GM18505 (cell line): ENCODE data around the gene ANKRD13C.
"Not testable (repeated sequence)": the region's sequence is repeated elsewhere in the genome, so short reads cannot be mapped to it uniquely, and the experiment has no call there.

Source experiments
- ATAC-seq: cut with Tn5 transposase; IDR thresholded peaks from one replicate; pipeline ENCODE4 v1.9.1; 2021; ENCODE audit not compliant: unreplicated experiment
- POLR2A ChIP-seq: IDR thresholded peaks from 4 replicates; pipeline ENCODE4 v1.6.1; 2011; ENCODE audit warnings: borderline replicate concordance; ENCODE audit not compliant: insufficient read depth, insufficient read length; ENCODE audit errors: extremely low read depth

ANKRD13C gene

DNA sequence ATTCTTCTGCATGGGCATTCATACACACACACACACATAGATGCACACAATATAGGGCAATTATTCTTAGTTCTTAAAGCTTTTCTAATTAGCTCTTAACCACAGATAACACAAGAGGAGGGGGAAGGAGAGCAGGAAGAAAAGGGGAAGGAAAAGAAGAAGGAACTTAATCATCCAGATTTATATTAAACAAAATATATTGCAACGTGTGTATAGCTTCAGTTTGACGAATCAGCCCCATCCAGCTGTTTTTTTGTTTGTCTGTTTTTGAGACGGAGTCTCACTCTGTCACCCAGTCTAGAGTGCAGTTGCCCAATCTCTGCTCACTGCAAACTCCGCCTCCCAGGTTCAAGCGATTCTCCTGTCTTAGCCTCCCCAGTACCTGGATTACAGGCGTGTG is 21.7 kb upstream of the ANKRD13C start:
- ATAC-seq: no peak

DNA sequence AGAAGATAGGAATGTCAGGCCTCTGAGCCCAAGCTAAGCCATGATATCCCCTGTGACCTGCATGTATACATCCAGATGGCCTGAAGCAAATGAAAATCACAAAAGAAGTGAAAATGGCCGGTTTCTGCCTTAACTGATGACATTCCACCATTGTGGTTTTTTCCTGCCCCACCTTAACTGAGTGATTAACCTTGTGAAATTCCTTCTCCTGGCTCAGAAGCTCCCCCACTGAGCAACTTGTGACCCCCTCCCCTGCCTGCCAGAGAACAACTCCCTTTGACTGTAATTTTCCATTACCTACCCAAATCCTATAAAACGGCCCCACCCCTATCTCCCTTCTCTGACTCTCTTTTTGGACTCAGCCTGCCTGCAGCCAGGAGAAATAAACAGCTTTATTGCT is 19.1 kb upstream of the ANKRD13C start:
- ATAC-seq: not testable (repeated sequence)

More for the DNA sequence above, 21.7 kb upstream of the ANKRD13C start:
- no peak for TF ChIP-seq POLR2A

DNA sequence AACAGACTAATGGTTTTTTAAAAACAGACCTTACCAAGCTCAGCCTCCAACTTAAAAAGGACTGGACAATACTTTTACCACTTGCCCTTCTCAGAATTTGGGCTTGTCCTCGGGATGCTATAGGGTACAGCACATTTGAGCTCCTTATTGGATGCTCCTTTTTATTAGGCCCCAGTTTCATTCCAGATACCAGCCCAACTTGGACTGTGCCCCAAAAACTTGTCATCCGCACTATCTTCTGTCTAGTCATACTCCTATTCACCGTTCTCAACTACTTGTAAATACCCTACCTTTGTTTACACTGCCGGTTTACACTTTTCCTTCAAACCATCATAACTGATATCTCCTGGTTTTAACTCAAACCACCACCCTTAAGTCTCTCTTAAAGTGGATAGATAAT is 17.9 kb upstream of the ANKRD13C start:
- no peak for ATAC-seq
- TF ChIP-seq POLR2A: no peak

DNA sequence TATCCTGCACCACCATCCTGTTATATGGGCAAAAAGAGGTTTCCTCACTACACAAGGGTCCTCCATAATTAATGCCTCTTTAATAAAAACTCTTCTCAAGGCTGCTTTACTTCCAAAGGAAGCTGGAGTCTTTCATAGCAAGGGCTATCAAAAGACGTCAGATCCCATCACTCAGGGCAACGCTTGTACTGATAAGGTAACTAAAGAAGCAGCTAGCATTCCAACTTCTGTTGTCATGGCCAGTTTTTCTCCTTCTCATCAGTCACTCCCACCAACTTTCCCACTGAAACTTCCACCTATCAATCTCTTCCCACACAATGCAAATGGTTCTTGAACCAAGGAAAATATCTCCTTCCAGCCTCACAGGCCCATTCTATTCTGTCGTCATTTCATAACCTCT is 17.1 kb upstream of the ANKRD13C start:
- not testable (repeated sequence) for ATAC-seq

DNA sequence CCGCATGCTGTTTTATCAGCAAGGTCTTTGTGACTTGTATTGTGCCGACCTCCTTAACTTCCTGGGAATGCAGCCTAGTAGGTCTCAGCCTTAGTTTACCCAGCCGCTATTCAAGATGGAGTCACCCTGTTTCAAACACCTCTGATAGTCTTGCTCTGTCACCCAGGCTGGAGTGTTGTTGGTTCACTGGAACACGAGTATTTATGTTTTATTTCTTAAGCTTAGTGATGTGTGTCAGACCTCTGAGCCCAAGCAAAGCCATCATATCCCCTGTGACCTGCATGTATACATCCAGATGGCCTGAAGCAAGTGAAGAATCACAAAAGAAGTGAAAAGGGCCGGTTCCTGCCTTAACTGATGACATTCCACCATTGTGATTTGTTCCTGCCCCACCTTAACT is 12.9 kb upstream of the ANKRD13C start:
- not testable (repeated sequence) for ATAC-seq

DNA sequence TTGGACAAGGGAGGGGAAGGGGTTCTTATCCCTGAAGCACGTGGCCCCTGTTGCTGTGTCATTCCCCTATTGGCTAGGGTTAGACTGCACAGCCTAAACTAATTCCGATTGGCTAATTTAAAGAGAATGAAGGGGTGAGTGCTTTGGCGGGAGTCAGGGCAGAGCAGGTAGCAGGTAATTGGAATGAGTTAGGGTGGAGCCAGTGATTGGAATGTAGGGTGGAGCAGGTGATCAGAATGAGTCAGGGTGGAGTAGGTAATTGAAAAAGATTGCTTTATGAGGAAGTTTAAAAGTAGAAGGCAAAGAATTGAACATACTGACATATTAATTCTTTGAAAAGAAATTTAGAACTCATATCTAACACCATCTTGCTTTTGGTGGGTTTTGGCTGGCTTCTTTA is 12.5 kb upstream of the ANKRD13C start:
- not testable (repeated sequence) for ATAC-seq

DNA sequence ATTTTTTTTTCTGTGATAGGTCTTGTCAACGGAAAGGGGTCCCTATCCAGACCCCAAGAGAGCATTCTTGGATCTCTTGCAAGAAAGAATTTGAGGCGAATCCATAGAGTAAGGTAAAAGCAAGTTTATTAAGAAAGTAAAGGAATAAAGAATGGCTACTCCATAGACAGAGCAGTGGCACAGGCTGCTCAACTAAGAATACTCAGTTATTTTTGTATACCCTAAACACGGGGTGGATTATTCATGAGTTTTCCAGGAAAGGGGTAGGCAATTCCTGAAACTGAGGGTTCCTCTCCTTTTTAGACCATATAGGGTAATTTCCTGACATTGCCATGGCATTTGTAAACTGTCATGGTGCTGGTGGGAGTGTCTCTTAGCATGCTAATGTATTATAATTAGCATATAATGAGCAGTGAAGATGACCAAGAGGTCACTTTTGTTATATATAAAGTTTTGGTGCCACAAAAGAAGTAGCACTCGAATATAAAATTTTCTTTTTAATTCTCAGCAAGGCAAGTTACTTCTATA is 12.0 kb upstream of the ANKRD13C start:
- ATAC-seq: not testable (repeated sequence)

DNA sequence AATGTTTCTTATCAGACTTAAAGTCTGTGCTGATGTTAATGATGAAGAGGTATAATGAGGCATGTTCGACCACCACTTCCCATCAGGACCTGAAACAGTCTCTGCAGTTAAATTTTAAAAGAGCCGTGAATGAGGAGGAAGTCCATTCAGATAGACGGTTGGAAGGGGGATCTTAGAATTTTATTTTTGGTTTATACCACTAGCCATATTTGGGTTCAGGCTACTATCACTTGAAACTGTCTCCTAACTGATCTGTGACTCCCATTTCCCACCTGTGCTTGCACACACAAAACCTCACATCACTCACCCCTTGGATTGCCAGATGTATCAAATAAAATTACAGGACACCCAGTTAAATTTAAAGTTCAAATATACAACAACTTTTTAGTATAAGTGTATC is 9.9 kb upstream of the ANKRD13C start:
- ATAC-seq: no peak
- no peak for TF ChIP-seq POLR2A

DNA sequence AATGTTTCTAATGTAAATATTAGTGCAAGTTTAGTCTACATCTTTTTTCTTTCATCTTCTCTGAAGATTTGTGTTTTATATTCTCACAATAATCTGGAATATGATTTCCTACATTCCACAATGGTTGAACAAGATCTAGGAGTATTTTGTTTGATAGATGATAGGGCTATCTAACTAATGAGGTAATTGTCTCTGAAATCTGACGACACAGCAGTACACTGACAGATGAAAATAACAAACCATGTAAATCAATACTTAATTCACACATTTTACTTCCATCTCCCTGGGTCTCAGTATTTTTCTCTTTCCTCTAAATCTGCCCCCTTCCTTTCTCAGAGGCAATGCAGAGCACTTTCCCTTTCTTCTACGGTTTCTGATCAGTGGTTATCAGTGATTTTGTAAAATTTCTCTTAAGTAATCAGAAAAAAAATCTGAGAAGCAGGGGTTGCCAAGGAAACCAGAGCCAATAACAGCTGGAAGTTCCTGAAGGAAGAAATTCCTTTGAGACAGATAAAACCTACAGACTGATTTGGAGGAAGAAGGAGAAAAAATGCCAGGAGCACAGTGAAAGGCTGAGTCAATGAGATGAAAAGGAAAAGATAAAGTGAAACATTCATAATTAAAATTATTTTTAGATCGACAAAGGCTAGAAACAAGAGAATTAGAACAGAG is 7.3 kb upstream of the ANKRD13C start:
- TF ChIP-seq POLR2A: no peak
- ATAC-seq: no peak

DNA sequence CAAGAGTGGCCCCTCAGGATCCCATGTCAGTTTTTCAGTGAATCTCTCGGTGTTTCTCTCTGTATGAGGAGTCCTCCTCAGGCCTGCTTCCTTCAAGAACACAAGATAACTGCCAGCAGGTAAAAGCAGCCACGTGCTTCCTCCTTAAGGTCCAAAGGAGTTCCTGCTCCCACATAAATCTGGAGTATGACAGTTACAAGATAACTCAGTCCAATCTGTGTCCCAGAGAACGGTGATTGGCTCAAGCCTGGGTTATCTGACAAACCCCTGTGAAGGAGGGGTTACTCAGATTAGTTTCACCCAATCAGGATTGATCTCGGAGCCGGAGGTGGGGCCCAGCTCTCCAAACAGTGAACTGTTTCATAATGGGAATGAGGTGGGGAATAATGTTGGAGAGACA is 5.8 kb upstream of the ANKRD13C start:
- no peak for ATAC-seq
- TF ChIP-seq POLR2A: no peak

DNA sequence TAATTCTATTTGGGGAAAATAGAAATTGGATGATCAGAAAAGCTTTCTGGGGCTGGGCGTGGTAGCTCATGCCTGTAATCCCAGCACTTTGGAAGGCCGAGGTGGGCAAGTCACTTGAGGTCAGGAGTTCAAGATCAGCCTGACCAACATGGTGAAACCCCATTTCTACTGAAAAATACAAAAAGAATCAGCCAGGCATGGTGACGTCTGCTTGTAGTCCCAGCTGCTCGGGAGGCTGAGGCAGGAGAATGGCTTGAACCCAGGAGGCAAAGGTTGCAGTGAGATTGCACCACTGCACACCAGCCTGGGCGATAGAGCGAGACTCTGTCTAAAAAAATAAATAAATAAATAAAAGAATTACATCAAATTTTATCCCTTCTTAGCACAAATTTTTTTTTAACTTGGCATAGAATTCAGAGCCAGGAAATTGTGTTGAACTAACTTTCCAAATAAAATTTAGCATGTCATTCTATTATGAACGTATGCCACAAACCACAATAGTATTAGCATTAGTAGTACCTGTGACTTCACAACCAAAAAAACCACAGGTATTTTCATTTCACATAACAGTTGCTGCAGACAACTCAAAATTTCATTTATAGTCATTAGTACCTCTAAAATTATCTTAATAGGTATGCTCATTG is 4.5 kb upstream of the ANKRD13C start:
- no peak for TF ChIP-seq POLR2A
- peak; percentile 46 for ATAC-seq

DNA sequence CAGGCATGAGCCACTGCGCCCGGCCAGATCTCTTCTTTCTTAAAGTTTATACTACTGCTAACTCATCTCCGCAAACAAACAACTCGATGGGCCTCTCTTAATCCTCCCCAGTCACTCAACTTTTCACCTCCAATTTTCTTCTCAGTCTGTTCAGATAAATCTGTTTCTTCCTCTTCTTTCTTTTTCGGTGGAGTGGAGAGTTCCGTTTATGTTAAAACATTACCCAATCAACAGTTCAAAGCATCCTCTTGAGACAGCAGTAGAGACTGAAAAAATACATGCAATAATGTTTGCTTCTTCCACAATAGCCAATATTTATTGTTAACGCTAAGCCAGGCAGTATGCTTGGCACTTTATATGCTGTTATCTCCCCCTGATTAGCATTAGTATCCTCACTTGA is 1.4 kb upstream of the ANKRD13C start:
- ATAC-seq: no peak
- TF ChIP-seq POLR2A: no peak

DNA sequence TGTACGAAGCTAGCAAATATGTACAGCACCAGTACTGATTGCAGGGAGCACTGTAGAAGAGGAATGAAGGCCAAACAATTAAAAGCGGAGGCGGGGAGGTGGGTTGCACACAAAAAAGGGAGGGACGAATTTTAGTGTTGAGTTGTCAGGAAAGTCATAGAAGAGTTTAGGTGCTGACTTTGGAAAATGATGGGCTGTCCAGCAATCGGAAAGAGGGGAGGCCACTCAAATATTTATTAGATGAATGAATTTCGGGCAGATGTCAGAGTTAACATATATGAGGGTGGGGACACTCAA is 537 bp upstream of the ANKRD13C start:
- TF ChIP-seq POLR2A: no peak
- ATAC-seq: no peak

DNA sequence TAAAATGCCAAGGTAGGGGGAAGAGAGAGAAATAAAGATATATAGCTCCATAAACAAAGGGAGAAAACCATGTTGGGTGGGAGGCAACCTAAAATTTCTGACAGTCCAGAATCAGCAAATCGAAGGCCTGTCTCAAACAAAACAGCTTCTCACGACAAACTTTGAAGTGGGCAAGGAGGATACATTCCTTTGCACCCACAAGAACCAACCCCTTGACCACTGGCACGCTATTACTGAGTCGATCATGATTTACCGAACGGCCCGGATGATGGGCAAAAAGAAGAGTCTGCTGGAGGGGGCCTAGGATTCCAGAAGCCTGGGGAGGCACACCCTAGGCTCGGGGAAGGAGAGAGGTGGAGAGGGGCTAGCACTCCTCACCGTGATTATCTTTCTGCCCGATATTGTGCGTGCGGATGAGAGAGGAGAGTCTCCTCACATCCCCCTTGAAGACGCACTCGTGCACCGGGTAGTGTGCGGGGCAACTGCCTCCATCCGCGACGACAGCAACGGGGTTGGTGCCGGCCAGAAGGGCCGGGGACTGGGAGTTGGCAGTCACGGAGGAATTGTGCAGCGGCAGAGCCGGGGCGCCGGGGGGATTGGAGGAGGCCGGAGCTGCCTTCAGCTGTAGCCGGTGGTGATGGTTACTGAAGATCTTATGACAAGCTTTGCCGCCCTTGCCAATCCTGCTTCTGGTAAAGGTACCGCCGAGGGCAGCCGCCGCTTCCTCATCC is 756 bp downstream of the ANKRD13C start:
- ATAC-seq: peak; percentile 22
- no peak for TF ChIP-seq POLR2A

DNA sequence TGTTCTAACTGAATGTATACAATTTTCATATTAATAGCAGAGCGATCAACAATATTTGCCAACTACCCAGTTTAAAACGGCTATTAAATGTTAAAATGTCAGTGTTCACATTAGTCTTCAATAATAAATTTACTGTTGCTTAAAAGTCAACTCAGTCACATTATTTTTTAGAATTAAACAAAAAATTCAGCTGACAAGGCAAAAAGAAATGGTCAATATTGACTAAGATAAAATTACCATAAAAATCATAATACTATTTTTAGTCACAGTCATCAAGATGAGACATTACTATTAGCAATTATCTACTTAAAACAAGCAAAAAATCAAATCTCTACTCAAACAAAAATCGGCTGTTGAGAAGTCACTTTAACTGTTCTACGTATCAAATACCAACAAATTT is 1.5 kb downstream of the ANKRD13C start:
- ATAC-seq: no peak
- no peak for TF ChIP-seq POLR2A

DNA sequence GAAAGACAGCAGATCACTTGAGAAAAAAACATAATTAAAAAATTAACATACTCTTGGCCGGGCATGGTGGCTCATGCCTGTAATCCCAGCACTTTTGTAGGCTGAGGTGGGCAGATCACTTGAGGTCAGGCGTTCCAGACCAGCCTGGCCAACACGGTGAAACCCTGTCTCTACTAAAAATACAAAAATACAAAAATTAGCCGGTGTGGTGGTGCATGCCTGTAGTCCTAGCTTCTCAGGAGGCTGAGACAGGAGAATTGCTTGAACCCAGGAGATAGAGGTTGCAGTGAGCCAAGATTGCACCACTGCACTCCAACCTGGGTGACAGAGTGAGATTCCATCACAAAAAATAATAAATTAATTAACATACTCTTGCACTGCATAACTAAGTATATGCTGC is 4.7 kb downstream of the ANKRD13C start:
- not testable (repeated sequence) for ATAC-seq
